NCI-H446 (cell line): Measurements from ENCODE around the gene LRRC36.

ENCODE experiments used
- DNase-seq, 2 experiments: peaks; one replicate each; lab custom pipeline; 2025; lab: John Stamatoyannopoulos, UW

The LRRC36 gene

GRCh38 chr16:67294171-67294757 lies 32.4 kb upstream of the LRRC36 start:
- no peak for DNase-seq

DNA sequence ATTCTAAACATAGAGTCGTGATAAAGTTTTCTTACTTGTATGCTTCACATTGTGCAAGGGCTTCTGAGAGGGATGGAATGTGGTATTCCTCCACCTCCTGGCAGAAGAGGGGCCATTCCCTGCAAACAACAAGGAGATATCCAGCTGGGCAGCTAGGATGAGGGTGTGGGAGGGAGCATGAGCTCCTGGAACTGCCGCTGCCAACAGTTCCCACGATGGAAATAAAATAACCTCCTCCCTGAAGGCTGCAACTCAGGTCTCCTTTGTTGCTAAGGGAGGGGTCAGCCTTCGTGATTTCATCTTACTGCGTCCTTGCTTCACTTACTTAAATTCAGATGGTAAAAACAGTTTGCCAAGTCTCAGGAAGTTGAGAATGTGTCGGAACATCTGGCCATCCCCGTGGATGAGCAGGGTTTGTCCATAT lies 31.7 kb upstream of the LRRC36 start:
- no peak for DNase-seq

DNA sequence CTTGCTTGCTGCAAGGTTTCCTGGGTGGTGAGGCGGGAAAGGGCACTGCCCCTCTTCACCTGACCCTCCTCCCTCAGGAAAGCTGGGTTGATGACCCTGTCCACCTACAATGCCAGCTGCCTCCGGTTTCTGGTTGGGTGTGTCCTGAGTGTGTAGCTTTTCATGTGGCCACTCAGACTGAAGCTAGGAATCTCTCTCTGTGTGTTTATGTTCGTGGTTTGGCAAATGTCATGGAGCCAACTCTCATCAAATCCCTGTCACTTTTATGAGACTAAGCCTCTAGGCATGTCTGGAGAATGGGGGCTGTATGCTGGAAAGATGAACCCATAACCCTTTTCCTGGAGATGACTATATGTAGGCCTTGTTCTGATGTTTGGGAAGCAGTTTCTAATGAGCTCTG lies 30.2 kb upstream of the LRRC36 start:
- no peak for DNase-seq

DNA sequence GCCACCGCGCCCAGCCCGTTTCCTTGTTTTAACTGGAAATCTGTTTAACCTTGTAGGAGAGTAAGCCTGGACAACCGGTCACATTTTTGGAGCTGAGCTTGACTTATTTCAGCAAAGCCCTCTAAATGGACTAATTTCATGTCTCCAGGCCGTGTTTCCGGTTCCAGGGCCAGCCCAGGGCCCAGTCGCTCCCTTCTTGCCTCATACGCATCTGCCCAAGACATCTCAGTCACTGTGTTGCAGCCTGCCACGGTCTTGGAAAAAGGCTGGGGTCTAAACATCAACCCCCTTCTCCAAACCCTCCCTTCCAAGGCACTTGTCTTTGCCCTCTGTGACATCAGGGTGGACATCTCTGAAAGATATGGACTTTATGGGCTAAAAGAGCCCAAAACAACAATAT lies 28.3 kb upstream of the LRRC36 start:
- no peak for DNase-seq

- no peak for DNase-seq
Observed at GRCh38 chr16:67299269-67299668, 27.3 kb upstream of the LRRC36 start.

DNA sequence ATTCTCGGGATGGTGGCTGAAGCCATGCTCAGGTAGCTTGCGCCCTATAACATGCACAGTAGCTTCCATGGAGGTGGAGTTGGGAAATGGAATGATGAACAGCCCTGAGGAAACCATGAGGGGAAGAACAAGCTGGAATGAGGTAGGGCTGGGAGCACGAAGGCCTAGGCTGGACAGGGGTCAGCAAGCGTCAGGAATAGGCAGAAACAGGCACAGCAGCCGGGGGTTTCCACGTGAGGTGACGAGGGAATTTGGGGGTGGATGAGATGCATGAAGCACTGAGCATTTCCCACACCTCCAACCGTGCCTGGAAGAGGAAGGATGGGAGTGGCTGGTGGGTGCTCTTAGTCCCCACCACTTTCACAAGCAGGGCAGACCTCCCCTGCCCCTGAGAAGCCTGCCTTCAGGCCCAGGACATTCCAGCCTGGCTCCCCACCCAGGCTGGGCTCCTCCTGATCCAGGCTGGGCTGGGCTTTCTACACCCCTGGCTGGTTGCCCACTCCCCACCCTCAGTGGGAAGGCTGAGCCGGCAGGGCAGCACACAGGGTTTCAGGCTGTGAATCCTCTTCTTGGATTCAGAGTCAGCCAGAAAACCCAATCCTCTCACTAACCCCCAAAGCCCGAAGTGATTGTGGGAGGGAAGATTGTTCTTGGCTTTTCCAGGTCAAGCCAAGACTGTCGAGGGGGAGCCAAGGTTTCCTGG lies 25.4 kb upstream of the LRRC36 start:
- peak in 1 of 2 experiments; percentile 18 for DNase-seq

DNA sequence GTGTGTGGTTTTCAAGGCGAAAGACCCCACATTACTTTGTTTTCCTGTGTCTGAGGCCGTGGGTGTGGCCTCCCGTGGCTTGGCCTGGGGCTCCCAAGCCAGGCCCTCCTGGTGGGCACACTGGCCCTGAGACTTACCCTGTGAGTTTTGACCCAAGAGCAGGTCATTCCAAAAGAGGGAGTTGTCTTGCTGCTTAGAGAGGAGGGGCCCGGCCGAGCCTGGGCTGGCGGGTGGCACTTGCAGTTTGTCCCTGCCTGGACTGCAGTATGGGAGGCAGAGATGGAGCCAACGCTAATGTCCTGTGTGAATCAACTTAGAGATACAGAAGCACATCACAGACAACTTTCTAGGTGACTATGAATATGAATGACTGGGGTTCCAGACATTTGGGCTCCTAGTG lies 24.5 kb upstream of the LRRC36 start:
- DNase-seq: no peak

GRCh38 chr16:67302970-67303369 lies 23.6 kb upstream of the LRRC36 start:
- DNase-seq: no peak

- DNase-seq: no peak
Observed at GRCh38 chr16:67304020-67304419, 22.6 kb upstream of the LRRC36 start.

GRCh38 chr16:67305216-67306071 lies 21.2 kb upstream of the LRRC36 start:
- DNase-seq: no peak

- no peak for DNase-seq
Observed at GRCh38 chr16:67310561-67310960, 16.1 kb upstream of the LRRC36 start.

DNA sequence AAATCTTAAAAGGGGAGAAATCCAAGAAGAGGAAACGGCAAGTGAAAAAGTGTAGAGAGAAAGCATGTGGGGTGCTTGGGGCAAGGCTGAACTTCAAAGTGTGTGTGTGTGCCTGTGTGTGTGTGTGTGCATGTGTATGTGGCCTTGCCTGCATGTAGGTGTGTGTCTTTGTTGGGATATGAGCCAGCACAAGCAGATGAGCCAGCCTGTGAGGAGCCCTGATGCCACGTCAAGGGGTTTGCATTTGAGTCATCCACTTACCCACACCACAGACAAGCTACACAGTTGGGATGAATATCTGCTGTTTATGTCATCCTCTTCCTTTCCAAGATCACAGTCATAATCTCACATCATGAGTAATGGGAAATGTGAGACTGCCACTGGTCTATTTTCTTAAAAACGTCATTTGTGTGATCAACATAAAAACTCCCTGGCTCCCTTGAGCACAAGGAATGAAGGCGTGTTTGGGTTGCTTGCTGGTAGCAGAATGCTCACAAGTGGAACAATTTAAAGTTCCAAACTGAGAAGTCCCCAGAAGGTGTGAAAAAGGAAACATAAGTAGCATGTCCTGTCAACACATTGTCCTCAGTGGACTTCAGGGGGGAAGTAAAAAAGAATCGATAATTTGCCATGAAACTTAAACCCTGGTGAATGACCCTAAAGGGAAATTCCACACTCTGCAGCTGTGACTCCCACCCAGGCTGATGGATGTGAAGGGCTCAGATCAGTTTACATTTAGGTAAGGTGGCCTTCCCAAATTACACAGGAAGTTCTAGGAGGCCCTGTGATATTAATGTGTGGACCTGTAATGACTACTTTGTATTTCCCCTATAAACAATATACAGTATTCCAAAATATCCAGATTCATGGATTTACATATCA lies 14.8 kb upstream of the LRRC36 start:
- DNase-seq: no peak

- no peak for DNase-seq
Observed at GRCh38 chr16:67312719-67313118, 13.9 kb upstream of the LRRC36 start.

GRCh38 chr16:67317853-67318252 lies 8.8 kb upstream of the LRRC36 start:
- no peak for DNase-seq

DNA sequence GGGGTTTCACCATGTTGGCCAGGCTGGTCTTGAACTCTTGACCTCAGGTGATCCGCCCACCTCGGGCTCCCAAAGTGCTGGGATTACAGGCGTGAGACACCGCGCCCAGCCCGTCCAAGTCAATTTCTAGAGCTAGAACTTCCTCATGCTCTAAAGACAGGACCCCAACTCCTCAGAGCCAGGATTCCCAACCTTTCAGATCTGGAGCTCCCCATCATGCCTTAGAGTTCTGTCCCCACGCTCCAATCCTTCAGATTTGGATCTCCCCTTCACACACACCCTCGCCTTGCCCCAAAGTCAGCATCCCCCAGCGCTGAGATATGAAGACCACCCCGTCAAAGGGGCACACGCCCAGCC lies 522 bp upstream of the LRRC36 start:
- DNase-seq: no peak

DNA sequence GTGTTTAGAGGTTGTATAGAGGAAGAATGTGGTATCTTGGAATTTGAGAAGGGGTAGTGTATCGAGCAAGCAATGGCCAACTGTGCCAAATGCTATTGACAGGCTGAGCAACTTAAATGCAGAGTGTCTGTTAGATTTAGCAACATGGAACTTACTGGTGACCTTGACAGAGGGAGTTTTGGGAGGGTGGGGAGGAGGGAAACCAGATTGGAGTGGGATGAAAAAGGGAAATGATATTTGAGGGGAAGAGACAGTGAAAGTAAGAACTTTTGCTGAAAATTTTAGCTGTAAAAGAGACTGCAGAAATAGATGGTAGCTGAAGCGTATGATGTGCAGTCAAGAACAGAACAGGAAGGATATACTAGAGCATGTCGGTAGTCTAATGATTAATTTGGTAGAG lies 1.1 kb downstream of the LRRC36 start:
- no peak for DNase-seq

GRCh38 chr16:67329901-67330300 lies 3.3 kb downstream of the LRRC36 start:
- no peak for DNase-seq

- DNase-seq: no peak
Observed at GRCh38 chr16:67333315-67333714, 6.7 kb downstream of the LRRC36 start.

DNA sequence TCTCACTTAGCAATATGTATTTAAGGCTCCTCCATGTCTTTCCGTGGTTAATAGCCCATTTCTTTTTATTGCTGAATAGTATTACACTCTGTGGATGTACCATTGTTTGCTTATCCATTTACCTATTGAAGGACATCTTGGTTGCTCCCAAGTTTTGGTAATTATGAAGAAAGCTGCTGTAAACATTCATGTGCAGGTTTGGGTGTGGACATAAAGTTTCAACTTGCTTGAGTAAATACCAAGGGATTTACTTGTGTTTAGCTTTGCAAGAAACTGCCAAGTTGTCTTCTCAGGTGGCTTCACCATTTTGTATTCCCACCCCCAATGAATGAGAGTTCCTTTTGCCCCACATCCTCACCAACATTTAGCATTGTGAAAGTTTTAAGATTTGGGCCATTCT lies 9.5 kb downstream of the LRRC36 start:
- no peak for DNase-seq

DNA sequence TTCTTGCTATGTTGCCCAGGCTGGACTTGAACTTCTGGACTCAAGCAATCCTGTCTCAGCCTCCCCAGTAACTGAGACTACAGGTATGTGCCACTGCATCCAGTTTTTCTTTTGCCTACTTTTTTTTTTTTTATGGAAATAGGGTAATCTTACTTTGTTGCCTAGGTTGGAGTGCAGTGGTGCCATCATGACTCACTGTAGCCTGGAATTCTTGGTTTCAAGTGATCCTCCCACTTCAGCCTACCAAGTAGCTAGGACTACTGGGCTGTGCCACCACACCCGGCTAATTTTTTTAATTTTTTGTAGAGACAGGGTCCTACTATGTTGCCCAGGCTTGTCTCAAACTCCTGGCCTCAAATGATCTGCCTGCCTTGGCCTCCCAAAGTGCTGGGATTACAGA lies 10.0 kb downstream of the LRRC36 start:
- DNase-seq: no peak

- no peak for DNase-seq
Observed at GRCh38 chr16:67339453-67339852, 12.8 kb downstream of the LRRC36 start.

- DNase-seq: no peak
Observed at GRCh38 chr16:67341250-67341649, 14.6 kb downstream of the LRRC36 start.
